ENCODE results near the gene DENND4B.

DNA sequence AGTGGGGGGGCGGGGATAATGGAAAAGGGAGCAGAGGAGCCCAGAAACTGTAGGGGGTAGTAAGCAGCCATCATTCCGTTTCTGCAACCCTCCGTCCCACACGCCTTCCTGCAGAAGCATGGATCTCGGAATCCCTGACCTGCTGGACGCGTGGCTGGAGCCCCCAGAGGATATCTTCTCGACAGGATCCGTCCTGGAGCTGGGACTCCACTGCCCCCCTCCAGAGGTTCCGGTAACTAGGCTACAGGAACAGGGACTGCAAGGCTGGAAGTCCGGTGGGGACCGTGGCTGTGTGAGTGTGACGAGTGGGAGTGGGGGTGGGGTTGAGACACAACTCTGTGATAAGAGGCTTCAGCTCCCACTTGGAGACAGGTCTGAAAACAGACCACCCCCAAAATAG lies 21.9 kb upstream of the DENND4B start:
- TF ChIP-seq, protein P1, sequence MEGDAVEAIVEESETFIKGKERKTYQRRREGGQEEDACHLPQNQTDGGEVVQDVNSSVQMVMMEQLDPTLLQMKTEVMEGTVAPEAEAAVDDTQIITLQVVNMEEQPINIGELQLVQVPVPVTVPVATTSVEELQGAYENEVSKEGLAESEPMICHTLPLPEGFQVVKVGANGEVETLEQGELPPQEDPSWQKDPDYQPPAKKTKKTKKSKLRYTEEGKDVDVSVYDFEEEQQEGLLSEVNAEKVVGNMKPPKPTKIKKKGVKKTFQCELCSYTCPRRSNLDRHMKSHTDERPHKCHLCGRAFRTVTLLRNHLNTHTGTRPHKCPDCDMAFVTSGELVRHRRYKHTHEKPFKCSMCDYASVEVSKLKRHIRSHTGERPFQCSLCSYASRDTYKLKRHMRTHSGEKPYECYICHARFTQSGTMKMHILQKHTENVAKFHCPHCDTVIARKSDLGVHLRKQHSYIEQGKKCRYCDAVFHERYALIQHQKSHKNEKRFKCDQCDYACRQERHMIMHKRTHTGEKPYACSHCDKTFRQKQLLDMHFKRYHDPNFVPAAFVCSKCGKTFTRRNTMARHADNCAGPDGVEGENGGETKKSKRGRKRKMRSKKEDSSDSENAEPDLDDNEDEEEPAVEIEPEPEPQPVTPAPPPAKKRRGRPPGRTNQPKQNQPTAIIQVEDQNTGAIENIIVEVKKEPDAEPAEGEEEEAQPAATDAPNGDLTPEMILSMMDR (conservative IDR thresholded peaks at IDR 0.05): no peak
- no peak for TF ChIP-seq EZH2 (IDR thresholded peaks at IDR 0.05; ENCODE audit: low read depth)
